ENCODE data around the gene KRT31.
A peak's percentile ranks its signal among the peaks of the same experiment; 100 is the strongest.
"Not testable (repeated sequence)": the region's sequence is repeated elsewhere in the genome, so short reads cannot be mapped to it uniquely, and the experiment has no call there.

Gene KRT31

DNA sequence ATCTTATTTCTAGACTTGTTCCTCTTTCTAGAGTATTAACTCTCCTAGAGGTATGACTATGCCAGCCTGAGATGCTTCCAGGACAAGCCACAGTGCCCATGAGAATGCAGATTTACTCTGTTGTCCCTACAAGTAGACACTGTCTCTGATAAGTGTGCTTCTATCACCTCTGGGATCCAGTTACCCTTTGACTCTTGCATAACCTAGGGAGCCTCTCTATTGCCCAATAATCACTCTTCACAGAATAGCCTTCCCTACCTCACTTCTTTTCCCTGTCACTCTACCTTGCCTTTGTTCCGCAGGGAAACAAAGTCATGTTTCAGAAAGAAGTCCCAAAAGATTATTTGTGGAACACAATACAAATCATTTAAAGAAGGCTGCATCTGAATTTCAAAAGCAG lies 13.7 kb downstream of the KRT31 start:
- no peak for DNase-seq

DNA sequence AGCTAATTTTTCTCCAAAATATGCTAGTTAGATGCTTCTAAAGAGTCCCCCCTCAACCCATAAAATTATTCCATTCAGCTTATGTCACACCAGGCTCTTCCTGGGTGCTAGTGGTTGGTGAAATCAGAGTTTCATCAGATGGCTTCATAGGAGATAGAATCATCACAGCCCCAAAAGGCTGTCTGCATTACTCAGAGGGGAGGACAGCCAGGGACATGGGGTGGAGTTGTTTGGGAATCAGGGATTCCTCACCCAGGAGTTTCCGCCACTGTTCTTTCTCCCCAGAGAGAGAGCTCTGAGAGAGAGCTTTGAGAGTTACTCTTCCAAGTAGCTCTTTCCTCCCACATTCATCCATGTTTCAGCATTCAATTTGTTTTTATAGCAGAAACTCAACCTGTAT lies 15.0 kb downstream of the KRT31 start:
- no peak for DNase-seq

DNA sequence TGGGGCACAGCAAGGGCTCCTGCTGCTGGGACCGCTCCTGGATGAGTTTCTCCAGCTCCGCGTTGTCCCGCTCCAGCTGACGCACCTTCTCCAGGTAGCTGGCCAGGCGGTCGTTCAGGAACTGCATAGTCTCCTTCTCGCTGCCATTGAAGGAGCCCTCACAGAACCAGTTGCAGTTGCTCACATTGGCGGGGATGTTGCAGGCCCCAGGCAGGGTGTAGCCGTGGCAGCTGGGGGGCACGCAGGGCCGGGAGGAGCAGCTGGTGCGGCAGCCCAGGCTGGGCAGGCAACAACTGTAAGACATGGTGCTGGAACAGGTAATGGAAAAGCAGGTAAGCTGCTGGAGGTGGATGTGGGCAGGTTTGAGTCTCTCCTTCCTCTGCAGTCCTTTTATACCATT lies 15.5 kb downstream of the KRT31 start, which contains the start of gene KRT34:
Gene KRT34, minus strand, starts transcription at position 364 of the 400 bp plus-strand sequence. Its CDS starts 60 bp downstream, at position 304.
- DNase-seq: not testable (repeated sequence)

DNA sequence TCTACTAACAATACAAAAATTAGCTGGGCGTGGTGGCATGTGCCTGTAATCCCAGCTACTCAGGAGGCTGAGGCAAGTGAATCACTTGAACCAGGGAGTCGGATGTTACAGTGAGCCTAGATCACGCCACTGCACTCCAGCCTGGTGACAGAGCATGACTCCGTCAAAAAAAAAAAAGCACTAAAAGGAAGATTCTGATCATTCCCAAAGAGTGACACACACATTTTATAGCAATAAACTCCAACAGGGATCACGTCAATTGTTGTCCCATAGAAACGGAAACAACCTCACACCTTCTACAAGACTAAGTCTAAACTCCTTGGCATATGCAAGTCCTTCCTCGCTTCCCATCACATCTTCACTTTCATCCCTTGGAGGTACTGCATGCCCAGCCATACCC lies 17.3 kb downstream of the KRT31 start:
- DNase-seq: not testable (repeated sequence)

DNA sequence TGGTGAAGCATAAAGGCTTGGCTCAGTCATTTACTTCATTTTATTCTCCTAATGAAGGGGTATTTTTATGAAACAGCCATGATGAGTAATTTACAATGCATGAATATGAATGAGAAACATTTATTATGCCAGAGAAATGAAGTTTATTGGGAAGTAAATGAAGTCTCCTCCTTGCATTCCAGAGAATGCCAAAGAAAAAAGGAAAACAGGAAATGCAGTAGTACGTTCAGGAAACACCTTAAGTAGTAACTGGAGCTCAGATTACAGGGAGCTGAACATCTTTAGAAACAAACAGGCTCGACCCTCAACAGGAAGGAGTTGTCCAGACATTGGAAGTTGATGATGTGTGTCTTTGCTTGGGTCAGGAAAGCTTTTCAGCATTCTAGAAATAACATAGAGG lies 19.9 kb downstream of the KRT31 start:
- no peak for DNase-seq

DNA sequence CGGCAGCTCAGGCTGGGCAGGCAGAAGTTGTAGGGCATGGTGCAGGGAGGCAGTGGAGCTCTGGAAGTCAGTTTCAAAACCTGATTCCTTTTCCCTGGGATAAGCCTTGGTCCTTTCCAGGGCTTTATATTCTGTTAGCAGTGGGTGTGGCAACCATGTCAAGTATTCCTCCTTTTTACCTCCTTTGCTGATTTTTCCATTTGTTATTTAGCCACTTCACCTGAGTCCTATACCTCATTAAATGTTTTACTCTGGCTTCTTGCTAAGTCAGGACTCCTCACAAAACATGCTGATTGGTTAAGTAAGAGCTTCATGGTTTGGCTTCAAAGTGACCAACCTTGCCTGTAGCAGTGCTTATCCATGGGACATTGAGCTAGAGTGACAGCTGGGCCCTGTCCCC lies 27.7 kb downstream of the KRT31 start, which contains the start of gene KRT33B:
Gene KRT33B, minus strand, starts transcription at position 101 of the 400 bp plus-strand sequence. Its CDS starts 63 bp downstream, at position 38.
- DNase-seq: no peak

DNA sequence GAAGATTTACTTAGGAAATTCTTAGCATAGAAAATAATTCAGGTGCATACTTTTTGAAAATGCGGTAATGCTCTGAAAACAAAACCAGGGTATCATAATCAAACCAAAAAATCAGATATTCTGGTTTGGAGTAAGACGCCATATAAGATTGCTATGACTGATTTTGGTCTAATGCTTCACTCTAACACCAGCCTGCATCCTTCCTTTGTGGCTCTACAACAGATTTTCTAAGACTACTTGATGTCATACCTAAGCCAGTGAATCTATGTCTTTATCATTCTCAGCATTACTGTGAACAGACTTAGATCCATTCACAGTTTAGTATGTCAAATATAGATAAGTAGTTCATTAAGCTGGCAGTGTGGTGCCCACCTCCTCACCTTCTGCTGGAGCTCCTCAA lies 28.4 kb downstream of the KRT31 start:
- no peak for DNase-seq

DNA sequence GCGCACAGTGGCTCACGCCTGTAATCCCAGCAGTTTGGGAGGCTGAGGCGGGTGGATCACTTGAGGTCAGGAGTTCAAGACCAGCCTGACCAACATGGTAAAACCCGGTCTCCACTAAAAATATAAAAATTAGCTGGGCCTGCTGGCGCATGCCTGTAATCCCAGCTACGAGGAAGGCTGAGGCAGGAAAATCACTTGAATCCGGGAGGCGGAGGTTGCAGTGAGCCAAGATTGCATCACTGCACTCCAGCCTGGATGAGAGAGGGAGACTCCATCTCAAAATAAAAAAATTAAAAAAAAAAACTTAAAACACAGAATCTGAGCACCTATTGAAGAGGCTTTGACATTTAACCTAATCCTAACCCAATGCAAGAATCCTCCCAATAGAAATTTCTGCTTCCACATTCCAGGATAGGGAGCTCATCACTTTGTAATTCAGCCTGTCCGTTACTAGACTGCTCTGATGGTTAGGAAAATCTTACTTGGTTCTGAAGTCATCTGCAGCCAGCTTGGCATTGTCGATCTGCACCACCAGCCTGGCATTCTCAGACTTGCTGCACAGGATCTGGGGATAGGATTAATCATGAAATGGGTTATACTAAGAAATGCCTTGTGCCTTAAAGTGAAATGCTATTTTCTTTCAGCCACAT lies 29.9 kb downstream of the KRT31 start:
- DNase-seq: no peak

DNA sequence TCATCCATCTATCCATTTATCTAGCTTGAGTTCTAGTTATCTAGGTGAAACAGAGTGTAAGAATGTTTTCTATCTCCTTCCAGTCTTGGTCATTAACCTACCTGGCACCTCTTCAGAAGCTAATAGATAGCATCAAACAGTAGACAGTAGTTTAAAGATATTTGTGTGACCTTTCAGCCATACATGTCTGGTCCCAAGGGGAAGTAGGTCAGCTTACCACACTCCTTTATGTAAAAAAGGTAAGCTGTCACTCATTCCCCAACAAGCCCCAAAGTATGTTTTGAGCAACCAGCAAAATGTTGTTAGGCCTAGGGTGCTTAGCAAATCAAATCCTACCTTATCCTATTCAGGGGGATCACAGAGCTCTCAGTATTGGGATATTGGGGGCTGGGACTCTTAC lies 31.3 kb downstream of the KRT31 start:
- no peak for DNase-seq

DNA sequence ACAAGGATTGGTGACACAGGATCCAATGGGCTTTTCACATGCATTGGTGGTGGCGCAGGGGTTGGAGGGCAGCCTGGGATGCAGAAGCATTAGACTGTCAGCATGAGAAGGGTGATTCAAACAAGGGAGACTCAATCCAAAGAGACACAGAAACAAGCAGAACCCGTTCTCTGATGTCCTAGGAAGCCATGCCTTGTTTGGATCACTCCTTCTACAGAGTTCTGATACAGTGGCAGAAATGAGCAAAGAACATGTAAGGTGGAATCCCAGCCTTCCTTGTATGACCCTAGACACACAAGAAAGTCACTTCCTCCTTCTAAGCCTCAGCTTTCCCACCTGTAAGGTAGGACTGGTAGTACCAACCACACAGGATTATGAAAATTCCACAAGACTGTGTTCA lies 33.5 kb downstream of the KRT31 start:
- no peak for DNase-seq

DNA sequence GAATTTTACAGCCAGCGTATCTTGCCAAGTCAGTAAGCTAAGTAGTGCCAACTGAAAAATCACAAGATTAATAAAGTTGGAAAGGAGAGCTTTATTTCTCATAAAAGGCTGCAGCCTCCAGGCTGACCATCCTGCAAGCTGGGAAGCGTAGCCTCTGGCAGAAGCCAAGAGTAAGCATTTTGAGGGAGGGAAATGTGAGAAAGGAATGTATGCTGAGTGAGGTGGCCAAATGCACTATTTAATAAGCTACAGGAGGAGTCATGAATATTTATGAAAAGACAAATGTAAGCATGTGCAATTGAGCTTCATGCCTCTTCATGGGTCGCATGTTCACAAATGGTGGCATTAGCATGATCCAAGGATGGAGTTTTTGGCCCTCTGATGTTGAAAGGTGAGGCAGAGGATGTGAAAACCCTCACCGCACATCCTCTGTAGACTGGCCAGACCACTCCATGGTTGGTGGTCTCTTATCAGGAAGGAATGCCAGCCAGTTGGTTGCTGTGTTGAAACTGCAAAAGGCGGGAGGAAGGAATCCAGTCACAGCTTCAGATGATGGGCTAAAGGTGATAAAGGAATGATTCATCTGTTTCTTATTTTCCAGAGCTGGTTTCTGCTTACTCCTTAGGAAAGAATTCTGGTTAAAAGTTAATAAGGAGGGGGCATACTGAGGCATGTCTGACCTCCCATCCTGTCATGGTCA lies 37.0 kb downstream of the KRT31 start:
- DNase-seq: no peak

DNA sequence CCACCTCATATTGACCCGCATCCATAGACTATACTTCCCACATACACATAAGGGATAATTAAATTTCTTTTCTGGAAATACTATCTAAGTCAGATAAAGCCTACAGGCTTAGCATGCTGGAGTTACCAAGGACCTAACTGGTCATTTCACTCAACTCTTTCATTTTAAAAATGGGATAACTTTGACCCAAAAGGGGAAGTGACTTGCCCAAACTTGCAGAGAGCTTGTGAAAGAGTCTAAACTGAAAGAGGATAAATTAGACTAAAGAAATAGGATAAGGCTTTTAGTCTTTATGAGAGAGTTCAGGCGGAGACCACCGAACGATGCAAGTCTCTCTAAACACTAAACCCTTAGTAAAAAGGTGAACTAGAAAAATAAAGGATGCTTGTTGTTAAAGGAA lies 42.9 kb downstream of the KRT31 start:
- no peak for DNase-seq

DNA sequence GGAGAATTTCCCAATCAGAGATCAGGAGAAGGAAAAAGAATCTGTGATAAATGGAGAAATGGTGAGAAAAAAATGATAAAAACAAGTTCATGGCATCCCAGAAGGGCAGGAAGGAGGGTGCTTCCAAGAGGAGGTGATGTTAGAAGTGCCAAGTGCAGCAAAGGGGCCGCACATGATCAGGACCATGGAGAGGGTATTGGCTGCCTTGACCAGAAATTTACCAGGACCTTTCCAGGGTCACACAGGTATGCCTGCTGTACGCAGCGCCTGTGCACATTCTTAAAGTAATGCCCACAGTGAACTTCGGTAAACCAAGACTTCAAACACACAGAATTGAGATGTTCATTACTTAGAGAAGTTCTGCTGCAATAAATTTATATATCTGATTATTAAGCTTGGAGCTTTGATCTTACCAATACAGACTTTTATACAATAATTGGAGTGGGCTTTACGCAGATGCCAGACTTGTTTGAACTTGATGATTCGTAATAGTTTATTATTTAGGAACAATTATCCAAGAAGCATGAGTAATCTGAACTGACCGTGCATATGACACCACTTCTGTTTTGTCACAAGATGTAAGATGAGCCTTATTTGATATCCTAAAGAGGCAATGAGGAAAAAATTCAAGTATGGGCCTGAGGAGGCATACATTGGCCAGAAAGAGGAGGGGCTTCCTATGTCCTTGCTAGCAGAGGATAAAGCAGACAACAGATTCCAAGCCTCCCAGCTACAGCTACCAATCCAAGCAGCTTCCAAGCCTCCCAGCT lies 44.6 kb downstream of the KRT31 start:
- no peak for DNase-seq

DNA sequence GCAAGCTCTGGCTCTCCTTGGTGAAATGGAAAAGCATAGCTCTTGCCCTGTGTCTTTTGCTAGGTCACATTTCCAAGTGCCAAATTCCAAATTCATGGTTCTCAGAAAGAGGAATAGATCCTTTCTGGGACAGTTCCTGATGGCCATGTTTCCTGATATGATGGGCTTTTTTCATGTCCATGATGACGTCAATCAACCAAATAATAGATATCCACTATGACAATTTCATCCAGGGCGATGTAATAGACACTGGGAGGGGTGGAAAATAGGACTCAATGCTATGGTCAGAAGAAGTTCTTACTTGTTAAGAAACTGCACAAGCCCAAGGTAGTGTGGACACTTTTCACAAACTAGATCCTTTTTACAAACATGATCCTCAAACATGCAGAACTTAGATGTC lies 46.2 kb downstream of the KRT31 start:
- DNase-seq: no peak

DNA sequence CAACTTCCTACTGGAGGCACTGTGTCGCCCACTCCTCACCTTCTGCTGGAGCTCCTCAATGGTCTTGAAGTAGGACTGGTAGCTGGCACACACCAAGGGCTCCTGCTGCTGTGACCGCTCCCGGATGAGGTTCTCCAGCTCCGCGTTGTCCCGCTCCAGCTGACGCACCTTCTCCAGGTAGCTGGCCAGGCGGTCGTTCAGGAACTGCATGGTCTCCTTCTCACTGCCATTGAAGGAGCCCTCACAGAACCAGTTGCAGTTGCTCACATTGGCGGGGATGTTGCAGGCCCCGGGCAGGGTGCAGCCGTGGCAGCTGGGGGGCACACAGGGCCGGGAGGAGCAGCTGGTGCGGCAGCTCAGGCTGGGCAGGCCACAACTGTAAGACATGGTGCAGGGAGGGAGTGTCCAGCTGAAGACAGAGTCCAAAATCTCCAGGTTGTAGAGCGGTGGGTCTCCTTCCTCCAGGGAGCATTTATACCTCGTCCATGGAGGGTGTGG lies 47.0 kb downstream of the KRT31 start, which contains the start of gene KRT33A:
Gene KRT33A, minus strand, starts transcription at position 448 of the 498 bp plus-strand sequence. Its CDS starts 61 bp downstream, at position 387.
- DNase-seq: peak in 1 of 2 experiments; percentile 58

DNA sequence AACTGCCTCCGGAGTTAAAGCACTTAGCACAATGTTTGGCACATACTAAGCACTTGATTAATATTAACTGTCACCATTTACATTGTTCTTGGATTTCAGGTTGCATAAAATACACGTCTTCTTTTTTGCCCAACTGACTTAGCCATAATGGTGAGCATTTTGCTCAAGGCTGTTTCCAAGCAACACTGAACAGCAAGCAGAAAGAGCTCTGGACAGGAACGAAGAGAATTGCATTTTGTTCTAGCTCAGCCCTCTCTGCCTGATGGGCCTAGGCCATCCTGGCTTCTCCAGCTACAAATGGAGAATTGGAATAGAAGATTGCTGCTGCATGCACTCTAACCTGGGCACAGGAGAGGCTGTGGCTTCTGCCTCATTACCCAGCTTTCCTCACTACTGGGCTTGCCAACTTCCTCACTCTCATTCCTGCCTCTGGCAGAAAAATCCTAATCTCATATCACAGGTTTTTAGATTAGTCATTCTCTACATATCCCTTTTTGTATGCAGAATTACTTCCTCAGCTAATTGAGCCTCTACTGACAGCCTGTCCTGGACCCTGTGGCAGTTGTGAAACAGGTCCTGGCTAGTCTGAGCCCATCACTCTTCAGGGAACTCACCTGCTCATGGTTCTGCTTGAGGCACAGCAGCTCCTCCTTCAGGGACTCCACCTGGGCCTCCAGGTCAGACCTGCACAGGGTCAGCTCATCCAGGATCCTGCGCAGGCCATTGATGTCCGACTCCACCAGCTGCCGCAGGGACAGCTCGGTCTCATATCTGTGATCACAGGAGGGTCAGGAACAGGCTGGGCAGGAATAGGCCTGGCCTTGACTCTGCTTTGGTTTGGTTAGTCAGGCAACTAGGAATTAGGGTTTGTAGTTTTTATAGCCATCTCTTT lies 49.3 kb downstream of the KRT31 start:
- DNase-seq: no peak

DNA sequence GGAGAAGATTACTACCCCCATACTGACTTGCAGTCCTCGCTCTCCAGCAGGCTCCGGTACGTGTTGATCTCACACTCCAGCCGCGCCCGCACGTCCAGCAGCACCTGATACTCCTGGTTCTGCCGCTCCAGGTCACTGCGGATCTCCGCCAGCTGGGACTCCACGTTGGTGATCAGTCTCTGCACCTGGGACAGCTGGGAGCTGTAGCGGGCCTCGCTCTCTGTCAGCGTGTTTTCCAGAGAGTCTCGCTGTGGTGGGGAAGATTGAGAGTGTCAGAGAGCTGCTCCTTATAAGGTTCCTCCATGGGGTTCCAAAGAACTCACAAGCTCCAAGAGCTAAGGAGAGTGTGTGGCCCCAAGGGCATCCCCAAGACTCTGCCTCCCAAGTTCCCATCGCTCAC lies 51.0 kb downstream of the KRT31 start:
- not testable (repeated sequence) for DNase-seq

DNA sequence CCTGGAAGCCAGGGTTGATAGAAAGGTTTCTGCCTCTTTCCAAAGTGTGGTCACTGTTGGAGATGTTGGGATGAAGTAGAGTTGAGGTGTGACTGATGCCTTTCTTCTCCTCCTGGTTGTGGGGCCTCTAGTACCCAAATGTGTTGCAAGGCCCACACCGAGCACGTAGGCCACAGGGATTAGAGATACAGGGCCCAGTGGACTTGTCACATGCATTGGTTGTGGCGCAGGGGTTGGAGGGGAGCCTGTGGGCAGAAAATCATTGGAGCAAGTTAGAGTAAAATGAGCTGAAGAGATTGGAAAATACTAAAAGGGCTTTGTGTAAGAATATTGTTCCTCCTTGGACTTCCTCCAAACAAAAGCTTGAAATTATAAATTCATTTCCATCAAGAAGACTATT lies 51.4 kb downstream of the KRT31 start:
- DNase-seq: no peak

Measured in NCI-H526 (cell line).